Left forelimb (tissue), 1 donor: ENCODE data around the gene FOXD1.
A peak's percentile ranks its signal among the peaks of the same experiment; 100 is the strongest.
"Not testable (repeated sequence)": the region's sequence is repeated elsewhere in the genome, so short reads cannot be mapped to it uniquely, and the experiment has no call there.

Source experiments
- DNase-seq: peaks from one replicate; pipeline ENCODE4 v3.0.0-alpha.2; 2018; ENCODE audit warnings: low spot score

FOXD1 gene

GRCh38 chr5:73448463-73449136, at the start of gene FOXD1:
Gene FOXD1 (minus strand): TSS chr5:73448777. CDS start chr5:73448362, 415 bp downstream.
- DNase-seq: peak; percentile 88

- DNase-seq: no peak
Measured at GRCh38 chr5:73497497-73498056, 49.0 kb upstream of the FOXD1 start.

GRCh38 chr5:73496984-73497457, 48.4 kb upstream of the FOXD1 start:
- no peak for DNase-seq

- DNase-seq: no peak
Measured at GRCh38 chr5:73495772-73496335, 47.3 kb upstream of the FOXD1 start.

- no peak for DNase-seq
Measured at GRCh38 chr5:73494721-73495120, 46.1 kb upstream of the FOXD1 start.

- no peak for DNase-seq
Measured at GRCh38 chr5:73493421-73493820, 44.8 kb upstream of the FOXD1 start.

- DNase-seq: no peak
Measured at GRCh38 chr5:73491155-73491554, 42.6 kb upstream of the FOXD1 start.

- no peak for DNase-seq
Measured at GRCh38 chr5:73490088-73490487, 41.5 kb upstream of the FOXD1 start.

GRCh38 chr5:73488806-73489205, 40.2 kb upstream of the FOXD1 start:
- no peak for DNase-seq

GRCh38 chr5:73487815-73488214, 39.2 kb upstream of the FOXD1 start:
- no peak for DNase-seq

- not testable (repeated sequence) for DNase-seq
Measured at GRCh38 chr5:73487257-73487656, 38.7 kb upstream of the FOXD1 start.

GRCh38 chr5:73486119-73486899, 37.7 kb upstream of the FOXD1 start:
- no peak for DNase-seq

GRCh38 chr5:73485715-73486114, 37.1 kb upstream of the FOXD1 start:
- no peak for DNase-seq

- DNase-seq: no peak
Measured at GRCh38 chr5:73484511-73484910, 35.9 kb upstream of the FOXD1 start.

- DNase-seq: no peak
Measured at GRCh38 chr5:73483676-73484075, 35.1 kb upstream of the FOXD1 start.

- no peak for DNase-seq
Measured at GRCh38 chr5:73482383-73483136, 34.0 kb upstream of the FOXD1 start.

- no peak for DNase-seq
Measured at GRCh38 chr5:73480500-73480899, 31.9 kb upstream of the FOXD1 start.

- DNase-seq: no peak
Measured at GRCh38 chr5:73472116-73472515, 23.5 kb upstream of the FOXD1 start.

- no peak for DNase-seq
Measured at GRCh38 chr5:73471654-73472053, 23.1 kb upstream of the FOXD1 start.

GRCh38 chr5:73469878-73470277, 21.3 kb upstream of the FOXD1 start:
- no peak for DNase-seq

- DNase-seq: not testable (repeated sequence)
Measured at GRCh38 chr5:73468638-73469037, 20.1 kb upstream of the FOXD1 start.
